Lung (tissue), 12 donors: ENCODE measurements around the gene ACBD6. TPM values are rescaled to one million over a fixed set of nuclear protein-coding genes. Genes with fewer than 3 reads are reported as not detected.

Source experiments
- ATAC-seq: fragments of 200-7000 bp; cut with Tn5 transposase; one replicate; pipeline ENCODE4 v1.9.1; 2020; ENCODE audit warnings: moderate number of reproducible peaks; ENCODE audit not compliant: insufficient read depth, low FRiP score
- DNase-seq, 3 donors: peaks; one replicate each; pipeline ENCODE4 v3.0.0-alpha.2; 2013 to 2017
- H3K27ac ChIP-seq, 2 donors: one replicate each; pipeline ENCODE4 v1.5.1; 2013; ENCODE audit warnings: mild to moderate bottlenecking in 2 of 2, moderate library complexity in 2 of 2, control low read depth in 1 of 2, inconsistent platforms in 1 of 2, low read depth in 1 of 2, low read length in 1 of 2
- H3K27me3 ChIP-seq, 3 donors: one replicate each; pipeline ENCODE4 v1.5.1; 2013; ENCODE audit warnings: low read length in 2 of 3; ENCODE audit not compliant: control insufficient read depth in 3 of 3, insufficient read depth in 3 of 3
- H3K36me3 ChIP-seq, 4 donors: one replicate each; pipeline ENCODE4 v1.5.1; 2013; ENCODE audit warnings: low read length in 4 of 4, mild to moderate bottlenecking in 1 of 4, moderate library complexity in 1 of 4; ENCODE audit not compliant: control insufficient read depth in 4 of 4, insufficient read depth in 4 of 4
- H3K4me1 ChIP-seq, 5 donors: one replicate each; pipeline ENCODE4 v1.5.1; 2013; ENCODE audit warnings: low read length in 5 of 5, mild to moderate bottlenecking in 2 of 5, moderate library complexity in 1 of 5; ENCODE audit not compliant: control insufficient read depth in 5 of 5, insufficient read depth in 5 of 5
- H3K4me3 ChIP-seq: one replicate; pipeline ENCODE4 v1.5.1; 2013; ENCODE audit warnings: mild to moderate bottlenecking, control low read depth, moderate library complexity
- H3K9ac ChIP-seq, 2 donors: one replicate each; pipeline ENCODE4 v1.5.1; 2013; ENCODE audit warnings: low read length in 2 of 2, control low read depth in 1 of 2; ENCODE audit not compliant: insufficient read depth in 1 of 2
- H3K9me3 ChIP-seq, 4 donors: one replicate each; pipeline ENCODE4 v1.5.1; 2013; ENCODE audit warnings: low read length in 3 of 4, mild to moderate bottlenecking in 1 of 4, moderate library complexity in 1 of 4; ENCODE audit not compliant: control insufficient read depth in 4 of 4, insufficient read depth in 3 of 4
- CTCF ChIP-seq: IDR thresholded peaks from 2 replicates; pipeline ENCODE4 v1.5.1; 2012; ENCODE audit warnings: mild to moderate bottlenecking; ENCODE audit errors: control extremely low read depth, extremely low read depth
- WGBS, 2 donors: extraction: QIAGEN DNeasy Blood & Tissue Kit; methylation state at CpG; one replicate each; pipeline ENCODE4 v1.1.7; 2013; 5-methylcytosine and 5-hydroxymethylcytosine counted together
- polyA plus RNA-seq, 2 donors: library from polyadenylated mRNA; stranded (reverse); fragments of 200-250 nt; gene quantifications; one replicate each; pipeline ENCODE4 v1.2.1, GENCODE V29; 2013
- total RNA-seq, 2 donors: library from RNA; depleted of rRNA in 1 of 2; stranded (reverse); fragments of >200 nt in 1 of 2; gene quantifications; one replicate each; pipeline ENCODE4 v1.2.1, GENCODE V29; 2014 to 2021
- donor health status: control.
- donor health status: control.
- donor health status: Bipolar disorder and iron deficiency.
- donor health status: healthy.
- donor health status: DM: yes; HTN: yes; CAD: no.

The ACBD6 gene
- total and polyA plus RNA-seq, 4 donors, result 28.1 to 53.3 (median 41.1) TPM

- ATAC-seq (no peak), DNase-seq (no peak)
- H3K9ac ChIP-seq, result no peak overlapping the region
- H3K27me3 ChIP-seq, result no peaks in the 10 kb centered on the region
- no peak overlapping the region for H3K27ac ChIP-seq
- no peaks in the 10 kb centered on the region for H3K9me3 ChIP-seq
- WGBS, 2 donors, result 94 to 100% methylated on average over 2 of the region's 2 CpGs
- no peak overlapping the region for H3K4me3 ChIP-seq
- H3K36me3 ChIP-seq, result peaks cover 0 to 5% (median 1%) of the 10 kb centered on the region in 4 donors
- peaks cover 0 to 7% (median 0%) of the 10 kb centered on the region in 5 donors for H3K4me1 ChIP-seq
- TF ChIP-seq CTCF, result no peak
Measured at GRCh38 chr1:180312926-180313325, 189.5 kb downstream of the ACBD6 start.

- TF ChIP-seq CTCF, result no peak
- H3K9me3 ChIP-seq, result peaks cover 0 to 3% (median 0%) of the 10 kb centered on the region in 4 donors
- peaks cover 0 to 7% (median 0%) of the 10 kb centered on the region in 5 donors for H3K4me1 ChIP-seq
- DNase-seq, result no peak
- H3K9ac ChIP-seq, result no peak overlapping the region
- no peak for ATAC-seq
- WGBS, 2 donors, result 95 to 96% methylated on average over 4 of the region's 4 CpGs
- H3K27ac ChIP-seq, result no peak overlapping the region
- peaks cover 0 to 5% (median 2%) of the 10 kb centered on the region in 4 donors for H3K36me3 ChIP-seq
- no peaks in the 10 kb centered on the region for H3K27me3 ChIP-seq
- H3K4me3 ChIP-seq, result no peak overlapping the region
Measured at GRCh38 chr1:180311011-180311730, 191.2 kb downstream of the ACBD6 start.

- peaks cover 0 to 5% (median 2%) of the 10 kb centered on the region in 4 donors for H3K36me3 ChIP-seq
- no peak overlapping the region for H3K4me3 ChIP-seq
- WGBS, 2 donors, result 68 to 91% methylated on average over 3 of the region's 3 CpGs
- TF ChIP-seq CTCF, result no peak
- H3K9ac ChIP-seq, result no peak overlapping the region
- no peak for ATAC-seq
- peaks cover 0 to 3% (median 0%) of the 10 kb centered on the region in 5 donors for H3K4me1 ChIP-seq
- no peak for DNase-seq
- no peak overlapping the region for H3K27ac ChIP-seq
- H3K27me3 ChIP-seq, result no peaks in the 10 kb centered on the region
- H3K9me3 ChIP-seq, result peaks cover 0 to 3% (median 0%) of the 10 kb centered on the region in 4 donors
Measured at GRCh38 chr1:180310095-180310494, 192.3 kb downstream of the ACBD6 start.
